UCSD-AML1 (cell line): ENCODE measurements around the gene PRKCA.
A peak's percentile ranks its signal among the peaks of the same experiment; 100 is the strongest.
"Not testable (repeated sequence)": the region's sequence is repeated elsewhere in the genome, so short reads cannot be mapped to it uniquely, and the experiment has no call there.

Experiments used
- DNase-seq: peaks from one replicate; lab custom pipeline; 2025; ENCODE audit not compliant: unreplicated experiment; lab: John Stamatoyannopoulos, UW

PRKCA gene

GRCh38 chr17:66432996-66433551, 130.7 kb downstream of the PRKCA start:
- peak; percentile 29 for DNase-seq

GRCh38 chr17:66435182-66435581, 132.8 kb downstream of the PRKCA start:
- DNase-seq, result no peak

DNA sequence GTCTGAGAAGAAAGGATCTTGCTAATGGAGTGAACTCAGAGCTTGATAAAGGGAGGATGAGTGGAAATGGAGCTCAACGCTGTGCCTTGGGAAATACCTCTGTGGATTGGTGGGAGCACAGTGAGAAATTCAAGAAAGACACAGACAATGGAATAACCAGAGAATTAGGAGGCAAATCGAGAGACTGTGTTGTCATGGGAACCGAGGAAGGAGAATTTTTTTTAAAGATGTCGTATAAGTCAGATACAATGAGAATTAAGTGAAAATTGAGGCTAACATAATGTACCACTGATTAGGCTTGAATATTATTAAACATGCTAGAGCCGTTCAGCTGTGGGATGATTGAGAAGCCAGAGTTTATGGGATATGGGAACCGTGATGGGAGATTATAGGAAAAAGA, 134.2 kb downstream of the PRKCA start:
- no peak for DNase-seq

DNA sequence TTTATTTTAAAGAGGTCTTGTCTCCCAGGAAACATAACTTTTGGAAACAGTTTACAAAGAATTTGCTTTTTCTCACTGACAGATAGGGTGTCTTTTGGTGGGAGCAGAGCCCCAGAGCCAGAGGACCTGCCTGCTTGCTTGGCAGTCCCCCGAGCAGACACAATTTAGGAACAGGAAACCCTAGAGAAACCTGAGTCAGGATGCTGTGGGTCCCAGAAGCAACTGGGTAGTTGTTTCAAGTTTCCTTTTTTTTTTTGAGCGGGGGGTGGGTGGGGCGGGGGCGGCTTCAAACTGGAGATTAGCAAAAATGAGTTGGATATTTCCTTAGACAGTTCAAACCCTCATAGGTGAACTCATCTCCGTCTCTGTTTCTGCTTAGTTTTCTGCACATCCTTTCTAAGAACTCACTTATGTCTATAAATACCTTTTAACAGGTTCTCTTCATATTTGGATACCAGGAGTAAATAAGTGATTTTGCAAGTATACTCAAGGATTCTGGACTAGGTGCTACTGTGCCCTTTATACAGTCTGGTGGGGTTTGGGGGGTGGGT, 135.1 kb downstream of the PRKCA start:
- no peak for DNase-seq

DNA sequence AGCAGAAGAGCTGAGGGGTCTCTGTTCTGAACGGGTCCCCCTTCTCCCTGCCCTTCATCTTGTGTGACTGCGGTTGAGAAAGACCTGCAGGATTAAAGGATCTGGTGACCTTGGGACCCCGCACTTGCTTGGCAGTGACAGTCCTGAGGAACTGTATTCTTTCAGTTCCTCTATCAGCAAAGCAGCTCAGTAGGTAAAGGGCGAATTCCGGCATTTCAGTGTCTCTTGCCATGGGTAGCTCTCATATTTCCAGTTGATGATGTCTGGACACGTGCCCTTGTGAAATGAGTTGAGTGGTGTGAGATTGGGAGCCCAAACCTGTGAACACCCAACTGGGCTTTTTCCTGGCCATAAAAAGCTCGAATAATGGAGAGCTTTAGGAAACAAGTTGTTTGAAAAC, 135.7 kb downstream of the PRKCA start:
- DNase-seq, result no peak

DNA sequence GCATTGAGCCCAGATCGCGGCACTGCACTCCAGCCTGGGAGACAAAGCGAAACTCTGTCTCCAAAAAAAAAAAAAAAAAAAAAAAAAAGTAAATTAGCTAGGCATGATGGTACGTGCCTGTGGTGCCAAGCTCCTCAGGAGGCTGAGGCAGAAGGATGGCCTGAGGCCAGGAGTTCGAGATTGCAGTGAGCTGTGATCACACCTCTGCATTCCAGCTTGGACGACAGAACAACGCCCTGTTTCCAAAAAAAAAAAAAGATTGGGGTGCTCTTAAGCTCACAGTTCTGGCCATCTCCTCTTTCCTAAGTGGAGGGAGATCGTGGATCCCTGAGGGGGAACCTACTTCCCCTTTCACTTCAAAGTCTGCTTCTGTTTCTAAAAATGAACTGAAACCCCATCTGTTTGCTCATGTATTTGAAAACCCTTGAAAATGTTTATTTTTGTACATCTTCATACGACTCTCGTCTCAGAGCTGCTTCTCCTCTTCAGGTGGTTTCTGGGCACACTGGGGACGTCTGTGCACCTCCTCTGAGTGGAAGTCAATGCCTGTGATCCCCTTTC, 138.8 kb downstream of the PRKCA start:
- DNase-seq, result no peak

DNA sequence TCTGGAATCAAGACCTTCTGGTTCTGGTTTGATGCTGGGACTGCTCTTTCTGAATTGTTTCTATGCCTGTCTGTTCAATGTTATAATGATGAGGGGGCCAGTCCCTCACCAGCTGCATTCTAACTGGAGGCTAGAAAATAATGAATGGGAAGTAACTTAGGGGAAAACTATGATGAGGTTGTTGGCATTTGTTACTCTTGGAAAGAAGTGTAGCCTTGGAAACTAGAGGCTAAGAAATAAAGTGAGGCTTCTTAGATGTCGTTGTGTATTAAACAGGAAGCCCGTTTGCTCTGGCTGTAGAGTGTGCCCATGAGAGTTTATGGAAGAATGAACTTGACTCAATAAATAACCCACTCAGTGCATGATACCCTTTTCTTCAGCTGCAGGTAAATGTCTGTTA, 140.8 kb downstream of the PRKCA start:
- no peak for DNase-seq

GRCh38 chr17:66443606-66444005, 141.2 kb downstream of the PRKCA start:
- DNase-seq, result no peak

- no peak for DNase-seq
These were observed 141.6 kb downstream of the PRKCA start for GRCh38 chr17:66444031-66444430.

- no peak for DNase-seq
These were observed 142.8 kb downstream of the PRKCA start for GRCh38 chr17:66445229-66445628.

- DNase-seq, result no peak
These were observed 144.0 kb downstream of the PRKCA start for GRCh38 chr17:66446419-66446818.

DNA sequence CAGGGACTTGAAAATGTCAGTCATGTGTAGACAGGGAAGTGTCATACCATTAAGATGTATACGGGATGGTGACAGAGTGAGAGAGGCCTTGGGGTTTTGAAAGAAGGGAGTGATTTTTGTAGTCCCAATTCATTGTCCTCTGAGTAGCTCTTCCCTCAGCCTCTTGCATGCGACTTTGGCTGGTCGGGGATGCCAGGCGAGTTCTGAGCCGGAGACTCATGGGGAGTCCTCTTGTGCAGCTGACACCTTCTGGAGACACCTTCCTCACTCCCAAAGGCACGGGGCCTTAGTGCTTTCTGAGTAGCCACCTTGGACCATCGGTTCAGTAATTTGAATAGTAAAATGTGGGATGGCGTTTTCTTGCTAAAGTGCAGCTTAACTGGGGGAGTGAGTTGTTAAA, 144.7 kb downstream of the PRKCA start:
- DNase-seq, result no peak

GRCh38 chr17:66448026-66448639, 145.7 kb downstream of the PRKCA start:
- no peak for DNase-seq

DNA sequence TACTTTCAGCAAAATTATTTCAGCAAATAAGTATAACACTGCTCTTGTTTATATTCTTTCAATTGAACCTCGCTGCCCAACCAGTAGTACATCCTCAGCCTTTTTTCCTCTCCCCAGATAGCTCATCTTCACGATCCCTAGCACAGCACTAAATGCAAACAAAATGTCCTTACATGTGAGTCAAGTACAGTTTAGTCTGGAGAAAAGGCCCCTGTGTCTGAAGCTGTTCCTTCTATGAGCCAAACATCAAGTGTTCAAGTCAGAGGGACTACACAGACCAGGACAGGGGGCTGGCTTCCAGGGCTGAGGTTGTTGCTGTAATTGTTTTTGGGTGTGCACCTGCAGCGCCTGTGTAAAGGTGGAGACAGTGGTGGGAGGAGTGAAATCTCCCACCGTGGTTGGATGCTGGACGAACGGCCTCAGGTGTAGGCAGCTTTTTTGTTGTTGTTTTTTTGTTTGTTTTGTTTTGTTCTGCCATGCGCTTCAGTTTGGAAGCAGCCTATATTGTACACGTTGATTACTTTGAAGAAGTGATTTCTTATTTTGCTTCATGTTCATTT, 147.1 kb downstream of the PRKCA start:
- DNase-seq, result no peak

- DNase-seq, result no peak
These were observed 147.8 kb downstream of the PRKCA start for GRCh38 chr17:66450008-66450851.

DNA sequence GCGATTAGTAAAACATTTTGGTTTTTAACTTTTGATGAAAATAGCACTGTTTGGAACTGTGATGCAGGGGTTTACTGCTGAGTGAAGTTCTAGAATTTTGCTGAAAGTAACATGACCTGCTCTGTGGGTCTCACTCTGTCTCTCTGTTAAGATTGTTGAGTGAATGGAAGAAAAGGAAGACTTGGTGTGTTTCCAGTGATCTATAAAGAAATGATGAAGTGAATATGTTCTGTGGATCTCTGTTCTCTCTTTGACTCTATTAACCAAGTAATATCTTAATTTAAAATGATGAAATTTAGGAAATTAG, 148.4 kb downstream of the PRKCA start:
- no peak for DNase-seq

DNA sequence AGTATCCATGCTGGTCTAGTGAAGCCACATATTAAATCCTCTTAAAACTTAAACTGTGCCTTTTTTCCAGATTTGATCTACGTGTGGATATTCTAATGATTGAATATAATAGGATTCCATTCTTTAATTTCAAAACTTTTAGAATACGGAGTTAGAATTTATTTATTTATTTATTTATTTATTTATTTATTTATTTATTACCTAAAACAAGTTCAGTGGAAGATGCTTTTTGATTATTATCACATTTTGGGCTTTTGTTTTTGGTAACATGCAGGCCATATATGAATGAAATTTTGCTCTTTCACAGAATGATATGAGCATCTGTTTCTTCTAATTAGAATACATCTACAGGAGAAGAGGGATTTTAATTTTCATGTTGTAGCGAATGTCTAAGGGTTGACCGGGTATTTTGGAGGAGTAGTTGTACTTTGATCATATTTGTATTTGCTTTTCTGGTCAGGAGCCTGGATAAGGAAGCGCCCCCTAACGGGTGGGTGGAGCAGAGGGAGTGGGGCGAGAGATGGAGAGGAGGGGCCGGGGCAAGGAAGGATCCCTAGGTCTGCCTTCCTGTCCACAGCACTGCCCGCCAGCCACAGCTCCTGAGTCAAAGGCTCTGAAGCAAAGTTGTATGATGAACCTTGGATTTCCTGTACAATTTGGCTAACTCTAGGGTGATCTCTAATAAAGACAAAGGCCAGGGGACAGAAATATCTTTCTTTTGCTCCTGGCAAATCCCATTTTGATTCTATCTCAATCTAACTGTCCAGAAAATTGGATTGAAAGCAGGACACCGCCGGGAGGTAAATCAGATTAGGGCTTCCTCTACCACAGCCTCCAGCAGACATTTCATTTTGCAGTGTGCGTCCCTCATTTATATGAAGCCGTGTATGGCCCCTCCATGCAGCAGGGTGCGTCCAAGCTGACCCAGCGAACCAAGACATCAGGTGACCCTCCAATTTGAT, 149.1 kb downstream of the PRKCA start:
- DNase-seq, result peak; percentile 35

- DNase-seq, result no peak
These were observed 152.6 kb downstream of the PRKCA start for GRCh38 chr17:66455060-66455459.

- not testable (repeated sequence) for DNase-seq
These were observed 155.1 kb downstream of the PRKCA start for GRCh38 chr17:66457499-66457898.

GRCh38 chr17:66458782-66459181, 156.4 kb downstream of the PRKCA start:
- DNase-seq, result no peak
